ENCODE measurements around the gene FOCAD.

The FOCAD gene

GRCh38 chr9:20848490-20848889 is 164.4 kb downstream of the FOCAD start:
- H3K27ac Mint-ChIP-seq, result no peak overlapping the region
- H3K4me1 Mint-ChIP-seq, result no peaks in the 10 kb centered on the region
- H3K4me3 Mint-ChIP-seq, result no peak overlapping the region
- no peaks in the 10 kb centered on the region for H3K9me3 Mint-ChIP-seq
- peaks cover 4% of the 10 kb centered on the region for H3K36me3 Mint-ChIP-seq
- no peaks in the 10 kb centered on the region for H3K27me3 Mint-ChIP-seq

DNA sequence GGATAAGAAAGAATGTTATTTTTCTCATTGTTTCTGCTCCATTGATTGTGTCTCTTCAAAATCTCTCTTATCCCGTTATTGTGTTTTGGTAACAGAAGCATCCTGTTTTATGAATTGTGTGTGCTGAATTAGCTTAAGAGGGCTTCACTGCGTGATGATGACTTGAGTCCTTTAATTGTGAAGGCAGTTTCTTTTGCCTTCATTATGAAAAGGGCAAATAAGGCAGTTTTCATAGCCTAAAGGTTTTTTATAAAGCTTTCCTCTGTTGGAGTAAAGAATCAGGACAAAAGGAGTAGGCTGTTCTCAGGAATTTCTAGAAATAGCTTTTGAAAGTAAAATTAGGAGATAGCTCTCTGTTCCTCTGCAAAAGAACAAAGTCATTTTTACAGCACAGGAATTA is 169.8 kb downstream of the FOCAD start:
- H3K27me3 Mint-ChIP-seq, result no peaks in the 10 kb centered on the region
- no peak overlapping the region for H3K4me3 Mint-ChIP-seq
- no peak overlapping the region for H3K27ac Mint-ChIP-seq
- H3K36me3 Mint-ChIP-seq, result peaks cover 25% of the 10 kb centered on the region
- peaks cover 3% of the 10 kb centered on the region for H3K4me1 Mint-ChIP-seq
- H3K9me3 Mint-ChIP-seq, result peaks cover 22% of the 10 kb centered on the region

DNA sequence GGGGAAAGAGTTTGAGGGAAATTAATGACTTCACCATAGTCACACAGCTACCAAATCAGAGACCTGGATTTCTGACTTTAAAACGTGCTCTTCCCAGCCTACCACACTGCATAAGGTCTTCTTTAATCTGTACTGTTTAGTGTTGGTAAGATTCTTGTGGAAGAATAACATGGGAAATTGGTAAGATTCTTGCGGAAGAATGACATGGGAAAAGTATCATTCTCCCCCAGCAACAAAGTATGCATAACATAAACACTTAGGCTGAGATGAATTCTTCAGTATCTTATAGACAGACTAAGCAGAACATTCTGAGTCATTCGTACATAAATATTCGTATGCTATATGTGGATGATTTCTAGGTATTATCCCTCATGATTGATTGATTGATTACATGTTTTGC is 170.4 kb downstream of the FOCAD start:
- Mint-ChIP-seq H3K36me3 (peaks cover 25% of the 10 kb centered on the region), H3K4me3 (no peak overlapping the region), H3K27me3 (no peaks in the 10 kb centered on the region), H3K4me1 (peaks cover 3% of the 10 kb centered on the region), H3K27ac (no peak overlapping the region), H3K9me3 (peaks cover 22% of the 10 kb centered on the region)

DNA sequence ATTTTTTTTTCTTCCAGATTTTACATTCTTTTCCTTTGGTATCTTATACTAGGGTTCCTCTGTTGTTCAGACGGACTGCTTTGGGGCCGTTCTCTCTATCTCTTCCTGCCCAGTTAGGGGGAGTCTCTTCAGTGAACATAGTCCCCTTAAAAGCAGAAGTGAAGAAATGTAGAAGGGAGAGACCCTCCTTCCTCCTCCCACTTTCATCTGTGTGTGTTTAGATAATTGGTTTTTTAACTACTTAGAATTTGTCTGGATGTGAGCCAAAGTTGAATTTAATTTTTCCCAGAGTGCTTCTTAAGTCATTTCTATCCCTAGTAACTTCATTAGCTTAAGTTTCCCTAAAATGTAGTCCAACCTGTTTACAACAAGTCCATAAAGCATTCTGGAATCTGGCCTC is 179.9 kb downstream of the FOCAD start:
- Mint-ChIP-seq H3K9me3 (no peaks in the 10 kb centered on the region), H3K36me3 (peaks cover 28% of the 10 kb centered on the region), H3K27me3 (no peaks in the 10 kb centered on the region), H3K4me1 (peaks cover 8% of the 10 kb centered on the region), H3K27ac (no peak overlapping the region), H3K4me3 (no peak overlapping the region)

- Mint-ChIP-seq H3K36me3 (peaks cover 31% of the 10 kb centered on the region), H3K9me3 (no peaks in the 10 kb centered on the region), H3K4me3 (no peak overlapping the region), H3K4me1 (peaks cover 8% of the 10 kb centered on the region), H3K27ac (no peak overlapping the region), H3K27me3 (no peaks in the 10 kb centered on the region)
Measured at GRCh38 chr9:20865347-20865746, 181.3 kb downstream of the FOCAD start.

DNA sequence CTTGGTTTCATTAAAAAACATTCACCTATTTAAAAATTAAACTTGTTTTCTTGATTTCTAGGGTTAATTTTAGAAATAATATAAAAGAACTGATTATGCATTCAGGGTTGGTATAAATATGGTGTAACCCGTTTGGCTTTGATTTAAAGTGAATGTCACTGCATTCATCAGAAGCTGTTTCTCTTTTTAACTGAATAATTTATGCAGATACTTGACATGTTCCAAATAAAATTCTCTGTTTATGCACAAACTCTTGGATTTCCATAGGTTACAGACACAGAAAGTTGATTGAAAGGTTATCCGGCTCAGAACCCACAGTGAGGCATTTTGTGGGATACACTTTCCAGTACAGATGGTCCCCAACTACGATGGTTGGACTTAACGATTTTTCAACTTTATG is 186.1 kb downstream of the FOCAD start:
- H3K4me3 Mint-ChIP-seq, result no peak overlapping the region
- no peaks in the 10 kb centered on the region for H3K9me3 Mint-ChIP-seq
- H3K36me3 Mint-ChIP-seq, result peaks cover 21% of the 10 kb centered on the region
- peaks cover 14% of the 10 kb centered on the region for H3K4me1 Mint-ChIP-seq
- no peaks in the 10 kb centered on the region for H3K27me3 Mint-ChIP-seq
- H3K27ac Mint-ChIP-seq, result no peak overlapping the region

- no peaks in the 10 kb centered on the region for H3K27me3 Mint-ChIP-seq
- no peak overlapping the region for H3K27ac Mint-ChIP-seq
- no peak overlapping the region for H3K4me3 Mint-ChIP-seq
- H3K4me1 Mint-ChIP-seq, result peaks cover 10% of the 10 kb centered on the region
- H3K9me3 Mint-ChIP-seq, result no peaks in the 10 kb centered on the region
- peaks cover 10% of the 10 kb centered on the region for H3K36me3 Mint-ChIP-seq
Measured at GRCh38 chr9:20872340-20872977, 188.4 kb downstream of the FOCAD start.

GRCh38 chr9:20873240-20873865 is 189.3 kb downstream of the FOCAD start:
- Mint-ChIP-seq H3K9me3 (no peaks in the 10 kb centered on the region), H3K27me3 (no peaks in the 10 kb centered on the region), H3K36me3 (peaks cover 10% of the 10 kb centered on the region), H3K4me1 (peaks cover 10% of the 10 kb centered on the region), H3K4me3 (no peak overlapping the region), H3K27ac (no peak overlapping the region)

DNA sequence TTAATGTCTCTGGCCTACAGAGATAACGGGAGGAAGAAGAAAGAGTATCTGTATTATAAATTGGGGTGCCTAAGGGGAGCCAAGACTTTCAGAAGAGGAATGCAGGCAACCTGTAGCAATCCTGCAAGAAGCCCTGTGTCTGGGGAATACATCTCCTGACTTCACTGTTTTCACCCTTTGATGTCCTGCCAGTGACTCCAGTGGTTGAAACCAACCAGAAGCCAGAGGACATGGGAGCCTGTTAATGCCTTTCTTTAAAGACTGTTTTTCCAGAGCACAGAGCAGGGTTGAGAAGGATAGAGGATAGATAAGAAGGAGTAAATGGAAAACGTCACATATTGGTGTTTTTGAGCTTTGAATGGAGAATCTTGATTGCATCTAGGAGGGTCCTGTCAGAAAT is 196.2 kb downstream of the FOCAD start:
- no peaks in the 10 kb centered on the region for H3K4me1 Mint-ChIP-seq
- H3K36me3 Mint-ChIP-seq, result peaks cover 10% of the 10 kb centered on the region
- no peaks in the 10 kb centered on the region for H3K9me3 Mint-ChIP-seq
- H3K27ac Mint-ChIP-seq, result no peak overlapping the region
- no peaks in the 10 kb centered on the region for H3K27me3 Mint-ChIP-seq
- H3K4me3 Mint-ChIP-seq, result no peak overlapping the region

DNA sequence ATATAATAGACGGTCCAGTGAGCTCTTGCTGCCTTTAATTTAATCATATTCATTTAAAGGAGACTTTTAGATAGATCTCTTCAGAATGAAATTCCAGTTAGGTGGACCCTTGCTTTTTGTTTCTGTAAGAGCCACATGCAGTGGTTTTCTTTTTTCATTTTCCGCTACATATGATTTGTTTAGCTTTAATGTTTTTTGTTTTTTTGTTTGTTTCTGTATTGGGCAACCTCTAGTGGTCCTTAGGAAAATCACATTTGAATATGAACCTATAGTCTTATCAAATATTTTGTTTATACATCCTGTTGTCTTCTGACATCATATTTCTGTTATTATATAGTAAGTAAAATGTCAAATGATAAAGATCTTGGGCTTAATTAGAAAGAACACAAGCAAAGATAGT is 196.6 kb downstream of the FOCAD start:
- H3K36me3 Mint-ChIP-seq, result peaks cover 10% of the 10 kb centered on the region
- H3K27ac Mint-ChIP-seq, result no peak overlapping the region
- H3K9me3 Mint-ChIP-seq, result no peaks in the 10 kb centered on the region
- H3K4me3 Mint-ChIP-seq, result no peak overlapping the region
- no peaks in the 10 kb centered on the region for H3K4me1 Mint-ChIP-seq
- H3K27me3 Mint-ChIP-seq, result no peaks in the 10 kb centered on the region

DNA sequence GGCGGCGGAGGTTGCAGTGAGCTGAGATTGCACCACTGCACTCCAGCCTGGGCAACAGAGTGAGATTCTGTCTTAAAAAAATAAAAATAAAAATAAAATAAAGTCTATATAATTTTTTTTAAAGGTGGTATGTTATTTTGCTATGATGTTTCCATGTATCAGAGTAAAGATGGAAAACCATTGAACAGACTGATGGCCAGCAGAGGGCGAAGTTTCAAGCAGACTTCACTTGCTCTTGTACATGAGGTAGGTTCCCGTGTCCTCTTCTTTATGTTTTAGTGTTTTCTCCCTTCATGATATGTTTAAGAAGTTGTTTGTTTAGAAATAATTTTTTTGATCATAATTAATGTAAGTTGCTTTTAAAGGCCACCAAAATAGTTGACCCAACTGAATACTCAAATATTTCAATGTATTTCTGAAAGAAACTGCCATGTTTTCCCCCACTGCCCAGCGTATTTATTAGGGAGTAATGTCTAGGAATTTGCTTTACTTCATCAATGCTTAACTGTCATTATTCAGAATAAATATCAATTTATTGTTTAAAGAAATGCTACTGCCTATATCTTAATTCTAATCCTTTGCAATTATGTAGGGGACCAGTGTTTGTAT is 201.0 kb downstream of the FOCAD start:
- Mint-ChIP-seq H3K4me3 (no peak overlapping the region), H3K9me3 (no peaks in the 10 kb centered on the region), H3K27ac (no peak overlapping the region), H3K36me3 (peaks cover 17% of the 10 kb centered on the region), H3K27me3 (no peaks in the 10 kb centered on the region), H3K4me1 (no peaks in the 10 kb centered on the region)

DNA sequence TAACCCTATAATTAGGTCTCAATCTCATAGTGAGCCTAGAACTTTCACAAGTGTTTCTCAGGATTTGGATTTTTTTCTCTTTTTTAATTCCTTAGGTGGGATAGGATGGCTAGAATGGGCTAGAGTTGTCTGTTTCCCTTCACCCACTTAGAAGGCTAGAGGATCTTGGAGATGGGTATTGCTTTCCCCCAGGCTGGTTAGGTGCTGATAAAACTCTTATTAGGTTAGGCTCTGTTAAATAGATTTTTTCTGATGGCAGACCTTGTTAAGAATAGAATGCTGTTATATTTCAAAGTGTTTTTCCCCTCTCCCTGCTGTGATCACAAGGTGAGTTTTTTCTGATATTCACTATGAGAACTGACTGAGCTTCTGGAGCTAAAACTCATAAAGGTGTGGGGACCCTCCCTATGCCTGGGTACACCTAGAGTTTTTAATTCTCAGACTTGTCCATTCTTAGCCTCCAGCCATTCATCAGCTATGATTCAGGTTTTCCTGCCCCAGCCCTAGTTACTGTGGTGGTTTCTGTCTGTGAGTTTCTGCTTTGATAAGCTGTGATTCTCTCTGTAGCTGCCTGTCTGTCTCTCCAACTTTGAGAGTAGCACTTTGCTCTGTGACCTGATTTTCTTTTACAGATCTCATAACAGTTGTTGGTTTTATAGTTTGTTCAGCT is 215.0 kb downstream of the FOCAD start:
- no peak overlapping the region for H3K4me3 Mint-ChIP-seq
- H3K36me3 Mint-ChIP-seq, result peaks cover 3% of the 10 kb centered on the region
- no peaks in the 10 kb centered on the region for H3K4me1 Mint-ChIP-seq
- H3K27ac Mint-ChIP-seq, result no peak overlapping the region
- no peaks in the 10 kb centered on the region for H3K27me3 Mint-ChIP-seq
- no peaks in the 10 kb centered on the region for H3K9me3 Mint-ChIP-seq

DNA sequence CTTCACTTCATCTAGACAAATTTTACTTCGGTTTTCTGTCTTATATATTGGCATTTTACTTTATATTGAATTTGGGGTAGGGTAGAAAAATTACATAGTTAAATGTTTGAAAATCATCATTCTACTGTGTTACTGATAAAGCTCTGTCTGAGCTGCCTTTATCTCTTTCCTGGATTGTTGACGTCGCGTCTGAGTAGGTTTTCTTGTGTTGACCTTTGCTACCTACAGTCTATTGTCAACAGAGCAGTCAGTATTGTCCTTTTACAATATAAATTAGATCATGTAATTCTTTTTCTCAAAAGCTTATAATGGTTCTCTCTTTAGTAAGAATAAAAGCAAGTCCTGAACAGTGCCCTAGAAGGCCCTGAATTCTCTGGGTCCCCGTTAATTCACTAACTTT is 219.2 kb downstream of the FOCAD start:
- H3K4me3 Mint-ChIP-seq, result no peak overlapping the region
- peaks cover 5% of the 10 kb centered on the region for H3K36me3 Mint-ChIP-seq
- H3K9me3 Mint-ChIP-seq, result no peaks in the 10 kb centered on the region
- no peaks in the 10 kb centered on the region for H3K4me1 Mint-ChIP-seq
- H3K27me3 Mint-ChIP-seq, result no peaks in the 10 kb centered on the region
- no peak overlapping the region for H3K27ac Mint-ChIP-seq

DNA sequence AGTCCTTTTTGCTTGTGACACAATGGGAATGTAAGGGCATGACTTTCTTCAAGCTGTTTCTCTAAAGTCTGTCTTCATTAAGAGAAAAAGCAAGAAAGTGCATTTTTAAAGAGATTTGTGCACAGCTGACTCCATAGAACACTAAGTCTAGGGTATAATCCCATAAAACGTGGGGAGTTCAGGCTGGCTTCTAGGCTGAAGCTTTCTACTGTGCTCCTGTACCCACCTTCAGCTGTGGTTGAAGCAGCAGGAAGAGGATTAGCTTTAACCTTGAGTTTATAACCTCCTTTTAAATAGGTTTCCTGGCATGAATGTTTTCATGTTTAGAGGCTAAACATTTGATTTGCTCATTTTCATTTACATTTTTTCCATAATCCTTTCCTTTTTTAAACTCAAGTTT is 220.9 kb downstream of the FOCAD start:
- Mint-ChIP-seq H3K27ac (no peak overlapping the region), H3K27me3 (no peaks in the 10 kb centered on the region), H3K9me3 (no peaks in the 10 kb centered on the region)

DNA sequence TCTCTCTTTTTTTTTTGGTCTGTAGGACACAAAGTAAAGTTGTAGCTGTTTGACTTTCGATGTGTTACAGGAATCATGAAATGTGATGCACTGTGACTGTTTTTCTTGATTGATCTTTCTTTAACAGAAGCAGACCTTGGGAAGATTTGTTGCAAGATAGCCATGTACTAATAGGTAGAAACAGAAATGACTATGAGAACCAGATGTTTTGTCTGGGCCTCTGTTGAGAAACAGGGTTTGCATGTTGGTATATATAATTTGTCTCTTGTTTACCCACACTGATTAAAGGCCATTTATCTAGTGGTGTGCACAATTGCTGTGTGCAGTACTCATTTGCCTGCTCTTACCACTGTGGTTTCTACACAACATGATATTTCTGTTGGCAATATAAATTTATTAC is 222.3 kb downstream of the FOCAD start:
- peaks cover 9% of the 10 kb centered on the region for H3K36me3 Mint-ChIP-seq
- H3K27me3 Mint-ChIP-seq, result no peaks in the 10 kb centered on the region
- no peaks in the 10 kb centered on the region for H3K4me1 Mint-ChIP-seq
- H3K9me3 Mint-ChIP-seq, result no peaks in the 10 kb centered on the region
- H3K4me3 Mint-ChIP-seq, result no peak overlapping the region
- no peak overlapping the region for H3K27ac Mint-ChIP-seq

More for the DNA sequence above, 220.9 kb downstream of the FOCAD start:
- H3K4me3 Mint-ChIP-seq, result no peak overlapping the region
- H3K36me3 Mint-ChIP-seq, result peaks cover 5% of the 10 kb centered on the region
- H3K4me1 Mint-ChIP-seq, result no peaks in the 10 kb centered on the region

GRCh38 chr9:20908461-20908860 is 224.4 kb downstream of the FOCAD start:
- H3K27me3 Mint-ChIP-seq, result no peaks in the 10 kb centered on the region
- no peak overlapping the region for H3K4me3 Mint-ChIP-seq
- peaks cover 15% of the 10 kb centered on the region for H3K36me3 Mint-ChIP-seq
- H3K27ac Mint-ChIP-seq, result no peak overlapping the region
- no peaks in the 10 kb centered on the region for H3K4me1 Mint-ChIP-seq
- no peaks in the 10 kb centered on the region for H3K9me3 Mint-ChIP-seq

Measured in activated naive CD4-positive, alpha-beta T cell treated with anti-CD3 and anti-CD28 coated beads, Interleukin-2, amount 50 U/mL, for 24 hours (primary cell).